Measurements from ENCODE around the gene SCN4B. TPM values are rescaled to one million over a fixed set of nuclear protein-coding genes. Genes with fewer than 3 reads are reported as not detected.

SCN4B gene
- total RNA-seq, 1 experiment from 2014 or later: 1.6 TPM

DNA sequence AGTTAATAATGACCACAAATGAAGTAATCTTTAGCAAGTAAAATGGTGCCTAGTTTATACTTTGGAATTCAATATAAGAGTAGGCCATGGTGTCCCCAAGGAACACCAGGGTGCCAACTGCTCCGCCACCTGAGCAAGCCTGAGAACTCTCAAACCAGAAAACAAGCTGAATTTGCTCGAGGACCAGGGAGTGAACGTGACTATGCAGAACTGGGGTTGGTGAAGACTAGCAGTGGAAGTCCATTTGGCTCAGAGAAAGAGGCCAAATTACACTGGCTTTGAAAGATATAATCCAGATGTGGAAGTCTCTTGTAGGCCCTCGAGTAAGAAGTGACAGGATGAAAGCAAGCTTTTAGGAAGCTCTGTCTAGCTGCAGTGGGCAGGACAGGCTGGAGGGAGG, 57.1 kb downstream of the SCN4B start:
- Histone ChIP-seq H3K4me2 (ENCODE audit: insufficient read depth, insufficient read length, low read length) (no peak overlapping the region), H3T11ph (ENCODE audit: low read length) (no peak overlapping the region), H3K4ac (ENCODE audit: low read depth, low read length) (no peak overlapping the region), H3K27me3 (ENCODE audit: insufficient read depth, low read length) (no peaks in the 10 kb centered on the region; the same call in 1 of the 2 replicates), H3K9ac (ENCODE audit: extremely low read depth, insufficient read length, low read length) (no peak overlapping the region), H3K56ac (ENCODE audit: insufficient read length, low read depth, low read length) (no peak overlapping the region), H2BK5ac (ENCODE audit: insufficient read length, low read length) (no peak overlapping the region), H2BK120ac (ENCODE audit: low read depth, low read length, poor library complexity, severe bottlenecking) (no peak overlapping the region), H3K27ac (ENCODE audit: insufficient read length, low read depth, low read length) (no peak overlapping the region), H3K18ac (ENCODE audit: insufficient read length, low read depth, low read length) (no peak overlapping the region), H3K14ac (ENCODE audit: insufficient read depth, low read length) (no peak overlapping the region), H2AFZ (ENCODE audit: low read length) (no peak overlapping the region), H2BK12ac (ENCODE audit: insufficient read length, low read depth, low read length) (no peak overlapping the region), H4K20me1 (ENCODE audit: control insufficient read depth, insufficient read depth, insufficient read length) (no peaks in the 10 kb centered on the region), H4K91ac (ENCODE audit: insufficient read length, low read depth, low read length) (no peak overlapping the region), H3K23me2 (ENCODE audit: insufficient read length, low read depth, low read length, poor library complexity, severe bottlenecking) (no peaks in the 10 kb centered on the region), H3K23ac (ENCODE audit: insufficient read length, low read depth, low read length) (no peak overlapping the region), H4K8ac (replicated peaks; ENCODE audit: insufficient read length, low read depth, low read length) (no peak overlapping the region), H3K9me3 (ENCODE audit: control insufficient read depth, low read depth, low read length) (no peaks in the 10 kb centered on the region), H2BK15ac (ENCODE audit: low read depth, low read length) (no peak overlapping the region), H2BK20ac (ENCODE audit: low read depth, low read length, poor library complexity, severe bottlenecking) (no peak overlapping the region), H3K79me1 (ENCODE audit: insufficient read depth, low read depth, low read length, poor library complexity, severe bottlenecking) (no peaks in the 10 kb centered on the region), H3K79me2 (ENCODE audit: insufficient read depth, low read length) (no peaks in the 10 kb centered on the region), H3K4me1 (ENCODE audit: insufficient read depth, low read length) (peaks cover 3% of the 10 kb centered on the region; the same call in 1 of the 2 replicates), H4K5ac (ENCODE audit: insufficient read length, low read depth, low read length) (no peak overlapping the region), H2AK5ac (ENCODE audit: insufficient read length, low read length) (no peak overlapping the region)
- no CpG with 5 or more reads among the region's 4 CpGs for WGBS (ENCODE audit: extremely low coverage, insufficient read length, low lambda C conversion rate)
- Mint-ChIP-seq H3K9me3 (no peaks in the 10 kb centered on the region), H3K27ac (no peak overlapping the region), H3K4me1 (peaks cover 17 to 29% of the 10 kb centered on the region in 2 experiments), H3K4me3 (no peak overlapping the region), H3K36me3 (ENCODE audit: insufficient read depth in 1 of 3, low read depth in 3 of 3) (no peaks in the 10 kb centered on the region), H3K27me3 (ENCODE audit: low read depth) (peaks cover 14% of the 10 kb centered on the region)
- no peak for DNase-seq
- no peak for TF ChIP-seq CTCF (conservative IDR thresholded peaks at IDR 0.05)
